ENCODE data around the gene RCBTB2. TPM values are rescaled to one million over a fixed set of nuclear protein-coding genes. Genes with fewer than 3 reads are reported as not detected.

RCBTB2 gene
- total RNA-seq, 2 experiments from 2014 or later = 18.3 to 21.5 TPM

Other genes starting within 250 kb of the RCBTB2 start
- gene RB1, start 229.3 kb downstream of the RCBTB2 start, total RNA-seq = 10 to 100 TPM; 40.6 to 42.4 TPM
- gene LPAR6, start 120.0 kb downstream of the RCBTB2 start, total RNA-seq = 10 to 100 TPM; 48.1 to 55.4 TPM
- gene CYSLTR2, start 120.8 kb upstream of the RCBTB2 start, total RNA-seq = 1 to 10 TPM; 4.3 to 5.3 TPM